GM21825 (cell line): ENCODE data around the gene BDH2.

Source experiments
- ATAC-seq: cut with Tn5 transposase; IDR thresholded peaks from one replicate; pipeline ENCODE4 v1.9.1; 2021; ENCODE audit warnings: mild to moderate bottlenecking, moderate library complexity; ENCODE audit not compliant: unreplicated experiment

BDH2 gene

GRCh38 chr4:103099691-103100392, at the start of gene BDH2:
Gene BDH2 (minus strand): TSS chr4:103099834. CDS start chr4:103096254, 3,580 bp downstream.
- ATAC-seq: peak; percentile 98

- ATAC-seq: no peak
Measured at GRCh38 chr4:103144926-103145325, 45.3 kb upstream of the BDH2 start.

- no peak for ATAC-seq
Measured at GRCh38 chr4:103137446-103137827, 37.8 kb upstream of the BDH2 start.

- no peak for ATAC-seq
Measured at GRCh38 chr4:103136671-103137445, 37.2 kb upstream of the BDH2 start.

GRCh38 chr4:103129174-103129573, 29.5 kb upstream of the BDH2 start:
- no peak for ATAC-seq

DNA sequence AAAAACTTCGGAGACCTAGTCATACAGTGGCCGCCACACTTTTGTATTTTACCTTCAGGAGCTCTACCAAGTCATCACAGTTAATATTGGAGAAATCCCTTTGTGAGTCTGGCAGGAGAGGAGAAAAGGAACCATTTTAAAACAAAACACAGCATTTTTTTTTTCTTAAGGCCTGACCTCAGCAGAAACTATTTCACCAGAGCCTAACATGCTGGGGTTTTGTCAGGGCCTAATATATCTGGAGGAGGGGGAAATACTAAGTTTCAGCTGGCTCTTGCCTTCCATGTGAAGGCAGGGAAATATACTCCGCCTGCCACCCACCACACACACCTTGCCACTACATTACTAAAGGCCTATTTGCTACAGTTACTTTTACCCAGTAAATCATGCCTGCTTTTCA, 26.5 kb upstream of the BDH2 start:
- ATAC-seq: no peak

- no peak for ATAC-seq
Measured at GRCh38 chr4:103123114-103123513, 23.5 kb upstream of the BDH2 start.

GRCh38 chr4:103118166-103118565, 18.5 kb upstream of the BDH2 start:
- ATAC-seq: no peak

DNA sequence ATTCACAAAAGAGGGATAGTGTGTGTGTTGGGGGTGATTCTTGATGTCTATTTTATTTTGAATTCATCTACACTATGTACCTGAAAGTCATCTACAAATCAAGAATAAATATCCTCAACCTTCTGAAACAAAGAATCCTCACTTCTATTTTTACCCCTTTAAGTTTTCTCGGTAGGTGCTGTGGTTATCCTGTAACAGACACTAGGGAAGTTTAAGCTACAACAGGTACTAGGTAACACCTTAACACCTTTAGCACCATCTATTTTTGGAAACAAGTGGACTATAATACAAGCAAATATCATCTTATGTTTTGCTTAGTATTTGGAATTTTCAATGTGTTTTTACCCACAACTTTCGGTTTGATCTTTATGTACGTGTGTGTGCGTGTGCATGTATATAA, 12.0 kb upstream of the BDH2 start:
- no peak for ATAC-seq

GRCh38 chr4:103108542-103108941, 8.9 kb upstream of the BDH2 start:
- ATAC-seq: no peak

DNA sequence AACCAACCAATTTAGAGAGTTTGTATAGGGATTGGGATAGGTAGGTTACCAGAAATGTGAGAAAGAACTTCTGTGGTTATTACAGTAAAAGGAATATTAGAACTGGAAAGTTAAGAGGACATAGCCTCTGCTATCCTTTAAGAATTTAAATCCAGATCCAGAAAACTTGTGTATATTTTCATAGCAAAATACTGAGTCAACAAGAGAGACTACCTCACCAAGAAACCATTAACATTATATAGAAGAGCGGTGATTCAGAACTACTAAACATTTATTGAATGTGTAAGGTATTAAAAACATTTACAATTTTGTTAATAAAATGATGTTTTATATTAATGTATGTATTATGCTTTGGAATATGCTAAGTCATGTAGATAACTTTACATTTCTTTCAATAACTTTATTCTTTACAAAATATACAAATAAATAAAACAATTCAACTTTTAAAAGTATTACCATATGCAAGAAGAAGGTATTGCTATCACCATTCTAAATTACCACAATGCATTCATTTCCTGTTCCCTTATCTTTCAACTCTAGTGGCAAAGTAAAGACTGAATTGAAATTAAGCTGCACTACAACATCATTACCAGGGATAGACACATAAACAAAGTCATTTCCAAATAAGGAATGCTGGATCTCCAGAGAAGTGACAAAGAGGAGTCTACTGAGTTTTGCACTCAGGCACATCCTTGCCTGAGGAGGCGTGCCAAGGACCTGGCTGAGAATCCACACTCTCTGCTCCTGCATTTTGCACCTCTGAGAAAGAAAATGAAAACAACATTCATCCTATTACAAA, 6.1 kb upstream of the BDH2 start:
- ATAC-seq: no peak

- ATAC-seq: no peak
Measured at GRCh38 chr4:103104886-103105285, 5.3 kb upstream of the BDH2 start.

DNA sequence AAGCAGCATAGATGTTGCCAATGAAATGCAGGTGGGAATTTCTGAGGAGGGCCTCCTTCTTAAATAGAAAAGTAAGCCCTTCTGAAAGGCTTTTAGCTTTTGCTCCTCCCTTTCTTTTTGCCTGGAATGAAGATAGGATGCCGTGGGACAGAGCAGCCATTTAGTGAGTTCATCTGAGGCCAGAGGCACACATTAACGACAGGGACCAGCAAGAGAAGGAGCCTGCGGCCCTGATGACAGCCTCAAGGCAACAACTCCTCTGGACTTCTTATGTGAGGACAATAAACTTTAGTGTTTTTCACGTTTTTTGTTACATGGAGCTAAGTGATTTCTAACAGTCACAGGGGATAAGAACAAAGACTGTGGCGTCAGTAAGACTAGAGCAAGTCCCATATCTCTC, 1.1 kb upstream of the BDH2 start:
- ATAC-seq: no peak

GRCh38 chr4:103098756-103099440, 736 bp downstream of the BDH2 start:
- no peak for ATAC-seq

DNA sequence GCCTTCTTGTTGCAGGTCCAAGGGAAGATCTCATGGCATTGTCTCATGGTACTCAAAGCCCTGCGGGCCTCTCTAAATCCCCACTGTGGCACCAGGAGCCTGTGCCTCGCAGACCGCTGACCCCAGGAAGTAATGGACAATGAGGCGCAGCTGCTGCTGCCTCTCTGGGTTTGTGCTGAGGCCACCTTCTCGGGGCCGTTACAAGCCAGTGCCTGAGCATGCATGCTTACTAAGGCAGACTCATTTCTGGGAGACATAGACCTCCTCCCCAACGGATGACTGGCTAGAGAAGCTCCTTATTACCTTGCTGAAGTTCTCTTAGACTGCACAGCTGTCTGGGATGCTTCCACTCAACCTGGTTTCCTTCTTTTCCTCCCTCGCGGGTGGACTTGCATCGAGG, 1.3 kb downstream of the BDH2 start:
- ATAC-seq: no peak

DNA sequence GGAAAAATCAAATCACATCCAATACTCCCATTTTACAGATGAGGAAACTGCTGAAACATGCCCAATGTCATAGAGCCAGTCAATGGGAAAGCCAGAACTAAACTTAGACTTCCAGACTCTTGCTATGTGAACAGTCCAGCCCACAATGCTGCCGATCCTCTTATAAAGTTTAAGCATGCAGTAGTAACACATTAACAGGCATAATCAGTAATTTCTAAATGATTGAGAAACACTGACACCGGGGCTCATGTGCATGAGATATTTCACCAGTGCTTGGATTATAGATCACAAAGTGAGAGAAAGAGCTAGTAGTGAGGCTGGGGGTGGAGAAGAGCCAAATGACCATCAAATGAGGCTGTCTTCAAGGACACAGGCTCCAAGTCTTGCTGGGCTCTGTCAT, 2.5 kb downstream of the BDH2 start:
- ATAC-seq: no peak

- ATAC-seq: no peak
Measured at GRCh38 chr4:103095080-103095479, 4.6 kb downstream of the BDH2 start.

DNA sequence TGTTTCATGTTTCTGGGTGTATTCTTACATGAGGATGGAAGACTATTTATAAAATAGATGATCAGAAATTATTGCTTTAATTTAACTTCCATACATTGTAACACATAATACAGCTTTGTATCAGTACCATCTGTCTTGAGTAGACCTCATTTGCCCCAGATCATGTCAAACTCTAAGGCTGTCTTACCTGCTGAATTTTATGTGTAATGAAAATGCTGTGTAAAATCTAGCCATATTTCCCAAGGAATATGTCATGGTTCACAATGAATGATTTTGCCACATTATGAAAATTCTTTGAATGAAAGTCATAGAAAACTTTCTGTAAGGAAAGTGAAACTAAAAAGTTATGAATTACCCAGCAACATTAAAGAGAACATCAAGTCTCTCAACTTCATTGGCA, 7.4 kb downstream of the BDH2 start:
- ATAC-seq: no peak

DNA sequence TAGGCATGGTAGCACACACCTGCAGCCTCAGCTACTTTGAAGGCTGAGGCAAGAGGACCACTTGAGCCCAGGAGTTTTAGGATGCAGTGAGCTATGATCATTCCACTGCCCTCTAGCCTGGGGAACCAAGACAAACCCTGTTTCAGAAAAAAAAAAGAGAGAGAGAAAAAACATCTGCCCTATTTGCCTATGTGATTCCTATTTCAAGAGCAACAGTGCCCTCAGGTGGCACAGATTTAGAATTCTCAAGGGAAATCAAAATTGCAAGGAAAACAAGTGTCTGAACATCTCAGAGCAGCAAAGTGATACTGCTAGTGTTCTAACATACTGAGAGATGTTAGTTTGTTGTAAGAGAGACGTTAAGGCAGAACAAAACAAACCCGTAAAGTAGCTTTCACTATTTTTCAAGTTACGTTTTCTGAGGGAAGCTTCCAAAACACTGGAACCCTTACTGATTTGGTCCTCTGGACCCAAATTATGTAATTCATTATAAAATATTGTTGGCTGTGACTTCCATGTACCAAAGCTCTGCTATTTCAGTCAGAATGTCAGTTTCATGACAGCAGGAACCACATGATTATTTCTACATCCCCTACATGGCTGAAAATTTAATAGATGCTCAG, 7.9 kb downstream of the BDH2 start:
- peak; percentile 64 for ATAC-seq

- no peak for ATAC-seq
Measured at GRCh38 chr4:103089481-103089880, 10.2 kb downstream of the BDH2 start.

DNA sequence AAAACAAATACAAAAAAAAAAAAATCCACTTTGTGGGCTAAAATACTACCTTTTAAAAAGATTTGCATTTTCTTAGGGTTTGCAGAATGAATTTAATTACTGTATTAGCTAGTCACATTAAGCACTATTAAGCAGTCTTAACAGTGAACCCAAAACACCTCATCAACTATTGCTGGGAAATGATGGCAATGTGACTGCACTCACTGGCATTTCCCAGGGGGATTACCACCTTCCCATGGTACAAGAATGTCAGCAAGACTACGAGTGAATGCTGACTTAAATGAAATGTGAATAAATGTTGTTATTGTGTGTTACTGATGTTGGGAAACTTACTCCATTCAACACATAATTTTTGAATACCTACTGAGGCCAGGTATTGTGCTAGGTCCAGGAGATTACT, 13.1 kb downstream of the BDH2 start:
- no peak for ATAC-seq
